ENCODE measurements around the gene PPDPF.

Gene PPDPF

DNA sequence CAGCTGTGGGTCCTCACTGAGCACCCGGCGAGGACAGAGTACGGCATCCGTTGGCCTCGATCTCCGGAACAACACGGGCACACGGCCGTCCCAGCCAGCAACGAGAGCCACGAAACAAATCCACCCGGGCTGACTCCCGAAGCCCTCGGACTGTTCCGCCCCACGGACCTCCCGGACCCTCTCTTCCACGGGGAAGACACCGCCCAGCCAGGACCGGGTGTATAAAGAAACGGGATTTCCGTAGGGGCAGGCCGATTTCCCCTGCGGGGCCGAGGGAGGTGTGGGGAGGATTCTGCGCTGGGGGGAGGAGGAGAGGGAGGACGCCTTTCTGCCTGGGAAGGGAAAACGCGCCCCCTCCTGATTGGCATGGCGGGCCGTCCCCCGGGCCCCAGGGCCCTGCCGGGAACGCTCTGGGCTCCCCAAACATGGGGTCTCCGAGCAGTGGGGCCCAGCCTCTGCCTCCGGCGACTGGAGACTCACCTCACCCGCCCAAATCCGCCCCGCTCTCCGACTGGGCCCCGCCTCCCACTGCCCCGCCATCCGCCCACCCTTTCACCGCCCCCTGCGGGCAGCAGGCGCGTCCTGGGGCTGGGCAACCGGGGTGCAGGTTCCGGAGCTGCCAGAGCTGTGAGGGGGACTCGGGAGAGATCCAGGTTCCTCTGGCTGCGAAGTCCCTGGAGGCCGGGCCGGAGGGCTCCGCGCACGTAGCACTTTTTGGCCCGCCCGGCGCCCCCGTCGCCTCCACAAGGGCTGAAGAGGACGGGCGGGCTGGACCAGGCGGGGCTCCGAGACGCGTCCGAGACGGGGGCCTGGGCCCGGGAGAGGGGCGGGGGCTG lies 679 bp upstream of the PPDPF start:
- peak; percentile 93 for DNase-seq

DNA sequence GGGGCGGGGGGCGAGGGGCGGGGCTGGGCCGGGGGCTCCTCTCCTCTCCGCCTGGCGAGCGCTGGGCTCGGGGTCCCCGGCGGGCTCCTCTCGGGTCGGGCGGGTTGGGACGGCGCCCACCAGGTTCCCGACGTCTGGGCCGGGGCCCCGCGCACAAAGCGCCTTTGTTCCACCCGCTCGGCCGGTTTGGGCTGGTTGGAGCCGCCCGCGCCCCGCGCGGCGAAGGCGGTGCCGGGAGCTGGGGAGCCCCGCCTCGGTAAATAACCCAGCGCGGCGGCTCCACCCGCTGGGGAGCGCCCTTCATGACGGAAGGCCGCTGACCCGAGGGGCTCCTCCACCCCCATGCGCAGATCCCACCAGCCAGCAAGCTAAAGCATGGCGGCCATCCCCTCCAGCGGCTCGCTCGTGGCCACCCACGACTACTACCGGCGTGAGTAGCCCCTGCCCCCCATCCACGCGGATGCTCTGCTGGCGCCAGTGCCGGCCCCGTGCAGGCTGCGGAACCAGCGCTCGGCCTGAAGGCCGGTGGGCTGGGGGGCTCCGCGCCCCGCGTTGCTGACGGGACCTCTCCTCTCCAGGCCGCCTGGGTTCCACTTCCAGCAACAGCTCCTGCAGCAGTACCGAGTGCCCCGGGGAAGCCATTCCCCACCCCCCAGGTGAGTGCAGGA lies 503 bp downstream of the PPDPF start:
- peak; percentile 83 for DNase-seq

DNA sequence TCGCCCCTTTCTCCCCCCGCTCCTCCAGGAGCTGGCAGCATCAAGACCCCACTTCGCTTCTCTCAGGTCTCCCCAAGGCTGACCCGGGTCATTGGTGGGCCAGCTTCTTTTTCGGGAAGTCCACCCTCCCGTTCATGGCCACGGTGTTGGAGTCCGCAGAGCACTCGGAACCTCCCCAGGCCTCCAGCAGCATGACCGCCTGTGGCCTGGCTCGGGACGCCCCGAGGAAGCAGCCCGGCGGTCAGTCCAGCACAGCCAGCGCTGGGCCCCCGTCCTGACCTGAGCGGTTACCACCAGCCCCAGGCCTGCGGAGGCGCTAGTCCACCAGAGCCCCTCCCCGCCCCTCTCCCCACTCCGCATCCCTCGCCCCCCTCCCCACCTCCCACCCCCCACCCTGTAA lies 1.0 kb downstream of the PPDPF start:
- no peak for DNase-seq

DNA sequence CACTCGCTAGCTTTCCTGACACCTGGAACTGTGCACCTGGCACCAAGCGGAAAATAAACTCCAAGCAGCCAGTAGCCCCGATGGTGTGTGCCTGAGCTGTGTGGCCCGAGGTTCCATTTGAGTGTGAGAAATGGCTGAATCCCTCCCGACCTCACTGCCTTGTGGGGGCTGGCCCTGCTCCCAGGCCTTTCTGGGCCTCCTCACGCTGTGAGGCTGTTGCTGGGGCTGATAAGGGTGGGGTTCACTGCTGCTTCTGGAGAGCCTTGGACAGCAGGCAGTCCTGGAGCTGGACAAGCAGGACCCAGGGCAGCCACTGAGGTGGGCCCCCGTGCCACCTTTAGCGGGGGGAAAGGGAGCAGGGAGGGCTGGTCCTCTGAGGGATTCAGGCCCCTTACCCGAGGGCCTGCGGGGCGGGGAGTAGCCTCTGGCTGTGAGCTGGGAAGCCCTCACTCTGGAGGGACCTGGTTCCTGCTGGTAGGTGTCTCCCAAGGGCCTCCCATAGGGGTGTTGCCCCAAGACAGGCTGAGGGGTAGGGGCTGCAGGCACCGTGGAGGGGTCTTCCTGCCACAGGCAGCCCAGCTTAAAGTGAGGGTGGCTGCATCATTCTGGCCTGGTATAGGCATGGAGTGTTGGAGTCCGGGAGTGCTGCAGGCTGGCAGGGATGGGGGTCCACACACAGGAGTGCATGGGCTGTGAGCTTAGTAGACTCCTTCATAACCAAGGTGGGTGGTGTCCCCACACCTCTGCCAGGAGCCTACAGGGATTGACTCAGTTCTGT lies 1.7 kb downstream of the PPDPF start:
- DNase-seq: no peak

DNA sequence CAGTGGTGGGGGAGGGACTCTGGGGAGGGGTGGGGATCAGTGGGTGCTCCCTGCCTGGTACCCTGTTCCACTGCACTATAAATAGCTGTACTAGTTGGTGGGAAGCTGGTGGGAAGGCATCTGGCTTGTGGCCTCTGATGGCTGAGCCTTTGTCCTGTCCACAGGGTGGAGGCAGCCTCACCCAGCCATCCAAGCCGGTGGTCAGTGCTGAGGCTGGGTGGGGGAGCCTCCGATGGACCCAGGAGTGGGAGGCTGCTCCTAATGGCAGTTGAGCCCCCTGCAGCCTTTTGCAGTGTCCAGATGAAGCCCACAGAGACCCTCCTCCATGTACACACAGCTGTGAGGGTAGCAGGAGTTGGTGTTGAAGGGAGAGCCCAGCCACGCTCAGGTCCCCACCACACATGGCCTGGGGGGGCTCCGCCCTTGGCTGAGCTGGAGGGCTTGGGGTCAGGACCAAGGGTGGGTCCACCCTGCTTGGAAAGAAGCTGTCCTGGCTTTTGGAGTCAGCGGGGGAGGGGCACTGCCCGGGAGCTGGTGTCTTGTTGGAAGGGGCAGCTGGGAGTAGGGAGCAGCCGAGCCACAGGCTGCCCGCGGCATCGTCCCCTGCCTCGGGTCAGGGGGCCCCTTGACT lies 2.5 kb downstream of the PPDPF start:
- DNase-seq: no peak

DNA sequence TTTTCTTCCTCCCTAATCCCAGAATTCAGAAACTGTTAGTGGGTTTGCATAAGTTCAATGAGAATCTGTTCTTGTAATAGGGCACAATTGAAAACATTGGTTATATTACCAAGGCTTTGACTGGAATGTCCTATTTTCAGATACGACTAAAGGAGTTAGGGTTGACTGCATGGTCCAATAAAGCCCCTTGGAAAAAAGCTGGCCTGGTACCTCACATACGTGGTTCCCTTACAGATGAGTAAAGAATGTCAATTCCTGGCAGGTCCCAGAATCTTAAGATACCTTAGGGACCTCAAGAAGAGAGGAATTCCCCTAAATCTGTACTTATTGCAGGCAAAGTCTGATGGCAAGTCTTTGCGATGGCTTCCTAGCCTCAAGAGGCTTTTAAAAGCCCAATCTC lies 4.6 kb downstream of the PPDPF start:
- no peak for DNase-seq

DNA sequence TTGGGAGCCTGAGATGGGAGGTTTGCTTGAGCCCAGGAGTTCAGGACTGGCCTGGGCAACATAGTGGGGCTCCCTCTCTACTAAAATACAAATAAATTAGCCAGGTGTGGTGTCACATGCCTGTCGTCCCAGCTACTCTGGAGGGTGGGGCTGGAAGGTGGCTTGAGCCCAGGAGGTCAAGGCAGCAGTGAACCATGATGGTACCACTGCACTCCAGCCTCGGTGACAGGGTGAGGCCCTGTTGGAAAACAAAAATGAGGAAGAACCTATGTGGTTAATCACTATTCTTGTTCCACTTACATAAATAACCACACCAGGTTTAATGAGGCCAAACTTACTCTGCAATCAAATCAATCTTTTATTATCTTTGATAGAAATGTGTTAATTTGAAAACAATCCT lies 5.4 kb downstream of the PPDPF start:
- DNase-seq: no peak

DNA sequence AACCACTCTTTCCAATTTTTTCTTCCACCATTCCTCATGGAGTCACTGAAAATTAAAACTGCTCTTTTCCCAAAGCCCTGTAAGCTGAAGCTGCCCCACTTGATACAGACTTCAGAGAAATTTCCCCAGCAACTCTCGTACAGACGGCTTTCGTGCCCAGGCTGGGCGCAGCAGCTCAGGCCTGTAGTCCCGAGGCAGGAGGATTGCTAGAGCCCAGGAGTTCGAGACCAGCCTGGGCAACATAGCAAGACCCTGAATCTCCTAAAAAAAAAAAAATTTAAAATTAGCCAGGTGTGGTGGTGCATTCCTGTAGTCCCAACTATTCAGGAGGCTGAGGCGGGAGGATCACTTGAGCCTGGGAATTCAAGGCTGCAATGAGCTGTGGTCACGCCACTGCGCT lies 6.6 kb downstream of the PPDPF start:
- DNase-seq: no peak

DNA sequence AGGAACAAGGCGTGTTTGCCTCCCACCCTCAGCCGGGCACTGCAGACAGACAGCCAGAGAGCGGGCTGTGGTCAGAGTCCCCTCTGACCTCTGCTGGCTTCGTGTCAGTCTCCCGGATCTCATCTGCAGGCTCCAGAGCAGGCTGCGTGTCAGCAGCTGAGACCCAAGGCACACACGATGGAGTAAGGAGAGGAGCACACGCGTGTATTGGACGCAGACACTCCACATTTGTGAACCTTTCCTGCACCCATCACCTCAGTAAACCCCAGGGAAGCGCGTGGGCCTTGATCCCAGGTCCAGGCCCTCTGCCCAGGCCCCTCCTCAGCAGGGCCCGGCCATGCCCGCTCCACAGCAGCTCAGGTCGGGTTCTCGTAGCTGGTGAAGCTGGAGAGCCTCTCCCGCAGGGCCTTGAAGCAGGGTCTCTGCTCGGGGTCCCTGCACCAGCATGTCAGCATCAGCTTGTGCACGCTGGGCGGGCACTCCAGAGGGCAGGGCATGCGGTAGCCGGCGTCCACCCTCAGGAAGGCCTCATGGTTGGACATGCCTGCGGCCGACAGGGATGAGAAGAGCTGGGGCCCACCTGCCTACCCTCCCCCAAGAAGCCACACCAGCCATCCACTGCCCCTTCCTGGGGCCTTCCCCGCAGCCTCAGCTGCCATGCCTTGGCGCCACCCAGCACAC lies 8.8 kb downstream of the PPDPF start:
- DNase-seq: peak; percentile 10

DNA sequence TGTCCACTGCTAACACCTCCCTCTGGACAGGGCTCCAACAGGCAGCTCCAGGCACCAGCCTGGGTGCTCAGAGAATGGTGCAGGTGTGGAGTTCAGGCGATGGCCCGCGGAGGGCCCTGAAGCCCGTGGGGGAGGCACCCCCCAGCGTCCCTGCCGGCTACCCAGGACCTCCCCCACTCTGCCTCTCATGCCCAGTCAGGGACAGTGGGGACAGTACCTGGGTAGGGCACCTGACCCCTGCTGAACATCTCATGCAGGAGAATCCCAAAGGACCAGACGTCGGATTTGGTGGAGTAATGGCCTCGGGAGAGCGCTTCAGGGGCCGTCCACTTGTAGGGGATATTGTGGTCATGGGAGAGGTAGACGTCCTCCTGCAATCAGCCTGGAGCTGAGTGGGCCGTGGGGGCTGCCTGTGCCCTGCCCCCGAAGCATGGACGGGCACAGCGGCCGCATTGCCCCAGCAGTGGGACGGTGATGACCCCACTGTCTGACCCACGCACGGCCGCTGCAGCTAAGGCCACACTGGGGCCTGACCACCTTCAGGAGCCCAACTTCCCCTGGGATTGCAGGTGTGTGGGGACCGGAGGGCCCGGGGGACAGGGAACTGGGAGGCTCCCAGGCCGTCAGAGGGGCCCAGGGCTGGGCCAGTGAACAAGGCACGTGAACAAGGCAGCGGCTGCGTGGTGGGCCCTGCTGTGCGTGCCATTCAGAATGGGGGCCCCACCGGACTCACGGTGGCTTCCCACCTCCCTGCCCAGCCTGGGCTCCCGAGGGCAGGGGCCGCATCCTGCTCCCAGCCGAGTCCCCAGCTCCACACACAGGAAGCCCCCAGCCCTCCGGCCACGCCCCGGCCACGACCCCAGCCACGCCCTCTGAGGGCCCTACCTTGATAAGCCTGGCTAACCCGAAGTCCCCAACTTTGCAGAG lies 9.6 kb downstream of the PPDPF start:
- peak; percentile 12 for DNase-seq

DNA sequence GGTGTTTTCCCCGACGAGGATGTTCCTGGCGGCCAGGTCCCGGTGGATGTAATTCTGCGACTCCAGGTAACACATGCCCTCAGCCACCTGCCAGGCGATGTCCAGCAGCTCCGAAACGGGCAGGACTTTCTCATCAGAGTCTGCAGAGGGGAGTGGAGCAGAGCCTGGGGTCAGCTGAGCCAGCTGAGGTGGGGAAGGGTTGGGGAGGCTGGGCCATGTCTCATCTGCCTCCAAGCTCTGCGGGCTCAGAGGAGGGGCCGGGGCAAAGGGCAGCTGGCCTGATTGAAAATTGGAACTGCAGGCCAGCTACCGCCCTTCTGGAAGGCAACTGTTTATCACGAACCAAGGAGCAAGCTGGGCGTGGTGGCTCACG lies 10.2 kb downstream of the PPDPF start:
- DNase-seq: no peak

DNA sequence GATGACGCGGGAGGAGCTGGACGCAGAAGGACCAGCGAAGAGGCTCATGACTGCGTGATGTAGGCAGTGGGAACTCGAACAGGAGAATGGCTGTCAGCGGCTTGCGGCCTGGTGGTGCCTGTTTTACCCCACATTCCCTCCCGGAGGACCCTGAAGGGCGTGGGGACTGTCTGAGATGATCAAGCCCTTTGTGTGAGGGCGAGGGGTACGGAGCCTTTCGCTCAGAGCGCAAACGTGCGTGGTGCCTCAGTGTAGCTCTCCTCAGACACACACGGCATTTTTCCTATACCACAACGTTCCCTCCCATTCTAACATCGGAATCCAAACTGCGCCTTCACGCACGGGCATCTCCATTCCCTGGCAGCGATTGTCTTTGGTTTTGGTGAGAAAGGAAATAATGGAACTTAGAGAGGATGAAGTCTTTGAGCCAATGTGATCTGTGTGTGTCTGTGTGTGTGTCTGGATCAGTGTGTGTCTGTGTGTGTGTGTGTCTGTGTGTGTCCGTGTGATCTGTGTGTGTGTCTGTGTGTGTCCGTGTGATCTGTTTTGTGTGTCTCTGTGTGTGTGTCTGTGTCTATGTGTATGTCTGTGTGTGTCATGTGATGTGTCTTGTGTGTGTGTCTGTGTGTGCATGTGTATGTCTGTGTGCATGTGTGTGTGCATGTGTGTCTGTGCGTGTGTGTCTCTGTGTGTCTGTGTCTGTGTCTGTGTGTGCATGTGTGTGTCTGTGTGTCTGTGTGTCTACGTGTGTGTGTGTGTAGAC lies 11.3 kb downstream of the PPDPF start:
- DNase-seq: no peak

DNA sequence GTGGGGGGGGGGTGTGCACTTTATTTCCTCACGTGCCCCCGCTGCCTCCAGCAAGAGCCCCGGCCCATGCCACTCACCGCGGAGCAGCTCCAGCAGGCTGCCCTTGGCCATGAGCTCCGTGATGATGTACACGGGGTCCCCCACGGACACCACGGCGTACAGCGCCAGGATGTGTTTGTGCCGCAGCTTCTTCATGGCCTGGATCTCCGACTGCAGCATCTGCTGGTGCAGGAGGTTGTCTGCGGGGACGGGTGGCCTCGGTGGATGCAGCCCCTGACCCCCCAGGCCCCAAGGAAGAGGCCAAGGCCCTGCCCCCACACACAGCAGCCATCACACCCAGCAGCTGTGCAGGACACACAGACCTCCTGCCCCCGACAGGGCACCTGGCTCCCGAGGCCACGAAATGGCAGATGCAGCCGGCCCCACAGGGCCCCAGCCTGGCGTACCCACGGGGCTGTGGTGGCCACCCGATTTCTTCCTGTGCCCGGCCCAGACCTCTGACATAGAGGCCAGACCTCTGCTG lies 11.9 kb downstream of the PPDPF start:
- DNase-seq: no peak

DNA sequence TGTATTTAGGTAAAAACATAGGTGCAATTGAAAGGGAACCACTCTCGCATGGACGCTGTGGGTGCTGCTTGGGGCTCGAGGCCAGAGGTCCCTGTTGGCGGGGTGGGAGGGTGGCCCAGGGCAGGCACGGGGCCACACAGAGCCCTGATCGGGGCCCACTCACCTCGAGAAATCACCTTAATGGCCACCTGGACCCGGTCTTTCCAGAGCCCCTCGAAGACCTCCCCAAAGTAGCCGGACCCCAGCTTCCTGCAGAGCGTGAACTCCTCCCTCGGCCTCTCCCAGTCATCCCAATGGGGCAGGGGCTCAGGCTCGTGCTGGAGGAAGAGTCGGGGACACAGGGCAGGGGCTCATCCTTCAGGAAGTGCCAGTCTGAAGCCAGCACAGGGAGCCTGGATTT lies 12.8 kb downstream of the PPDPF start:
- DNase-seq: no peak

DNA sequence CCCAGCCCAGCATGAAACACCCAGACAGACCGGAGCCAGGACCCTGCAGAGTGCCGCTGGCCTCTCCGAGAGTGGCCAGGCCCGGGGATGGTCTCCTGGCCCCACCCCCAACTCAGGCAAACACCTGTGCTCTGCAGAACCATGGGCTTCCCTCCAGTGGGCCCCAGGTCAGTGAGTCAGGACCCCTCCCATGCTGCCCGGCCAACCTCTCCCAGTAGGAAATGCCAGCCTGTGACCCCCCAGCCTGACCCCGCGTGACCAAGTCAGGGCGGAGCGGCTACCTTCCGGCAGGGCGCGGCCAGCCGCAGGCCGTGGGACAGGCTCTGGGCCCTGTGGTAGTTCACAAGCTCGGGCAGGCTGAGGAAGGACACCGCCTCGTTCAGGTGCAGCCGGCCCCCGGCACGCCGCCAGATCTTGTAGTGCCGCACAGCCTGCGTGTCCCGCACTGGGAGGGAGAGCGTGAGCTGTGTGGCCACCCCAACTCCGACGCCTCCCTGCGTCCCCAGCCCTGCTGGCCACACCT lies 13.4 kb downstream of the PPDPF start:
- peak; percentile 37 for DNase-seq

DNA sequence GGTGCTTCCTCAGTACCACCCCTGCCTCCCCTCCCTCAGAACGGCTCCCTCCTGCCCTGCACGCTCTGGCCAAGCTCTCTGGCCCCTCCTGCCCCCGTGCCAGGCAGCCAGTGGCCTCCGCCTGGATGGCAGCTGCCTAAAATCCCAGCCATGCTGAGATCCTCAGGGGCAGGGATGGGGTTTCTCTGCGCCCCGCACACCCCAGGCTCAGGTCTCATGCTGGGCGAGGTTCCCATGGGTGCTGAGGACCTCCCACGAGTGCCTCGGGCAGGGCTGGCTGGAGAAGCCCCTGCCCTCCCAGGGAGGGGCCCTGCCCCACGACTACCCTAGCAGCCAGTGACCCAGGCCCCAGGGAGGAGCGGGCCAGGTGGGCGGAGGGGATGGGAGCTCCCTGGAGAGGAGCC lies 13.9 kb downstream of the PPDPF start:
- no peak for DNase-seq

DNA sequence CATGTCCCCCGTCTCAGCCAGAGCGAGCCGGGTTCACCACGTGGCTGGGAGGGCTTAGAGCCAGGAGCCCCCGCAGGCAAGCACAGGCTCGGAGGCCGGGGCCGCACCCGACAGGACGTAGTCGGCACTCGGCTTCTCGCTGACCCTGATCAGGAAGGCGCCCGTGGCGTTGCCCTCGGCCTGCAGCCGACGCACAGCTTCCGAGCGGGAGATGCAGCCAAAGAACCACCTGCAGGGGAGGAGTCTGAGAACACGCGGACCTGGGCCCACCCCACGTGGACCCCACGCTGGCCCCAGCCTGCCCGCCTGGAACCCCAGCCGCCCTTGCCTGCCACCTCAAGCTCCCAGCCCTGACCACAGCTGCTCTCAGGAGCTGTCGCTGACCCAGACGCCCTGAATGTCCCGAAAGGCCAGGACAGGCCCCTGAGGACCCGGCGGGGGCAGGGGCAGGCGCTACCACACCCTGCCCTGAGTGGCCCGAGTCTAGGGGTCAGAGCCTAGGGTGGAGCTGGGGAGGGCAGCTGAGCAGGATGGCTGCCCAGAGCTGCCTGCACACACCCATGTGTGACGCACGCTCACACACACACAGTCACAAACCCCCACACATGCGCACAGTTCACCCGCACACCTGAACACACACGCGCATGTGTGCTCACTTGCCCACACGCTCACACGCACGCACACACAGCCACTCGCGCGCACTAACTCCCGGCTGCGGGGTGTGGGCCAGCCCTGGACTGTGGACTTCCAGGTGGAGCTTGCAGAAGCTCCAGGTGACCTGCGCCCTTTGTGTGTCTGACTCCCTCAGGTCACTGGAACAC lies 14.5 kb downstream of the PPDPF start:
- DNase-seq: peak; percentile 38

DNA sequence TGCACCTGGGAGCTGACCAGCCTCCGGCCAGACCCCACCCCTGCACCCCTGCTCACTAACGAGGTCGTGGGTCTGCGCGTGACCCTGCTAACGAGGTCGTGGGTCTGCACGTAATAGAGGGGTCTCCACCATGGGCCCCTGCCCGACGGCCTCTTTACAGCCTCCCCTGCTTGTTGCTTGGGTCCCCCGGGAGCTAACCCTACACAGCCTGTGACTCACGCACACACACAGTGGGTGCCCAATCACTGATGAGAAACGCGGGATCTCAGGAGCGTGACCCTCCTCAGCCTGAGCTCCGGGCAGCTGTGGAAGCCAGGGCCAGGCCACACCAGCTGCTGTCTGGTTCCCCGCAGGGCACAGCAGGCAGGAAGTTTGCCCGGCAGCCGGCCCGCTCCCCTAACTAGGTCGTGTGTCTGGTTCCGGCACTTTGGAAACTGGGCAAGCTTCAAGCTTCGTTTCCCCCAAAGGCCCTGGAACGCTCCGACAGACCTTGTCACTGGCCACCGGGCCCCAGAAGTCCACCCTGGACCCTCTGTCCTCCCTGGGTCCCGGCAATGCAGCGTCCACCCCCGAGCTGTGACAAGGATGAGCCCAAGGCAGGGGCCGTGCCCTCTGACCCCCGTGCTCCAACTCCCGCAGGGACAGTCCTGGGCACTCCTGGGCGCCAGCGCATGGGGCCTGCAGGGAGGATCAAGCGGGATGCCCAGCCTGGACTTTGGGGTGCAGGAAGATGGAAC lies 15.8 kb downstream of the PPDPF start:
- peak; percentile 20 for DNase-seq

Measured in right kidney (tissue), 1 donor.